ENCODE data around the gene PLCG1.

DNA sequence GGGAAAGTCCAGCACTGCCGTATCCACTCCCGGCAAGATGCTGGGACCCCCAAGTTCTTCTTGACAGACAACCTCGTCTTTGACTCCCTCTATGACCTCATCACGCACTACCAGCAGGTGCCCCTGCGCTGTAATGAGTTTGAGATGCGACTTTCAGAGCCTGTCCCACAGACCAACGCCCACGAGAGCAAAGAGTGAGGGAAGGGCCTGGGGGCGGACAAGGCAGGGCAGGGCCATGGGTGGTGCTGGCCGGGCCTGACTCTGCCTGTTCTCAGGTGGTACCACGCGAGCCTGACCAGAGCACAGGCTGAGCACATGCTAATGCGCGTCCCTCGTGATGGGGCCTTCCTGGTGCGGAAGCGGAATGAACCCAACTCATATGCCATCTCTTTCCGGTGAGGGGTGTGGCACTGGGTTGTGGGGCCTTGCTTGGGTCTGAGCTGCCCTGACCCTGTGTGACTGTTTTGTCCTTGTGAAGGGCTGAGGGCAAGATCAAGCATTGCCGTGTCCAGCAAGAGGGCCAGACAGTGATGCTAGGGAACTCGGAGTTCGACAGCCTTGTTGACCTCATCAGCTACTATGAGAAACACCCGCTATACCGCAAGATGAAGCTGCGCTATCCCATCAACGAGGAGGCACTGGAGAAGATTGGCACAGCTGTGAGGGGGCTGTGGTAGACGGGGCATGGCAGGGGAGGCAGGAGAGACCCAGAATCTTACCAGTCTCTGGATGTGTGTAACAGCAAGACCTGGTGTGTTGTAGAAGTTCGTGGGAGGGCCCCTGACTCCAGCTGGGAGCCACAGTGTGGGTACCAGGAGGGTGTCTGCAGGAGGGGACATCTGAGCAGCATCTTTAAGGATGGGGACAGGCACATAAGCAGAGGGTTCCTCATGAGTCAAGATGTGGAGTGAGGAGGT, 29.1 kb downstream of the PLCG1 start:
- TF ChIP-seq, protein P1, sequence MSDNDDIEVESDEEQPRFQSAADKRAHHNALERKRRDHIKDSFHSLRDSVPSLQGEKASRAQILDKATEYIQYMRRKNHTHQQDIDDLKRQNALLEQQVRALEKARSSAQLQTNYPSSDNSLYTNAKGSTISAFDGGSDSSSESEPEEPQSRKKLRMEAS (IDR thresholded peaks at IDR 0.05) = no peak
- no peak for TF ChIP-seq RFX5 (IDR thresholded peaks at IDR 0.05)
- TF ChIP-seq RCOR1 (IDR thresholded peaks at IDR 0.05; ENCODE audit: low read depth, low read length) = no peak
- TF ChIP-seq, protein P2, sequence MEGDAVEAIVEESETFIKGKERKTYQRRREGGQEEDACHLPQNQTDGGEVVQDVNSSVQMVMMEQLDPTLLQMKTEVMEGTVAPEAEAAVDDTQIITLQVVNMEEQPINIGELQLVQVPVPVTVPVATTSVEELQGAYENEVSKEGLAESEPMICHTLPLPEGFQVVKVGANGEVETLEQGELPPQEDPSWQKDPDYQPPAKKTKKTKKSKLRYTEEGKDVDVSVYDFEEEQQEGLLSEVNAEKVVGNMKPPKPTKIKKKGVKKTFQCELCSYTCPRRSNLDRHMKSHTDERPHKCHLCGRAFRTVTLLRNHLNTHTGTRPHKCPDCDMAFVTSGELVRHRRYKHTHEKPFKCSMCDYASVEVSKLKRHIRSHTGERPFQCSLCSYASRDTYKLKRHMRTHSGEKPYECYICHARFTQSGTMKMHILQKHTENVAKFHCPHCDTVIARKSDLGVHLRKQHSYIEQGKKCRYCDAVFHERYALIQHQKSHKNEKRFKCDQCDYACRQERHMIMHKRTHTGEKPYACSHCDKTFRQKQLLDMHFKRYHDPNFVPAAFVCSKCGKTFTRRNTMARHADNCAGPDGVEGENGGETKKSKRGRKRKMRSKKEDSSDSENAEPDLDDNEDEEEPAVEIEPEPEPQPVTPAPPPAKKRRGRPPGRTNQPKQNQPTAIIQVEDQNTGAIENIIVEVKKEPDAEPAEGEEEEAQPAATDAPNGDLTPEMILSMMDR (IDR thresholded peaks at IDR 0.05) = no peak
- TF ChIP-seq JUNB (IDR thresholded peaks at IDR 0.05) = no peak
- no peak for TF ChIP-seq POLR2A (IDR thresholded peaks at IDR 0.05; ENCODE audit: low read length)
- TF ChIP-seq EHF (CRISPR knock-in tag; IDR thresholded peaks at IDR 0.05) = no peak
